NCI-H345 (cell line): ENCODE results near the gene MRPL52.
"Not testable (repeated sequence)": the region's sequence is repeated elsewhere in the genome, so short reads cannot be mapped to it uniquely, and the experiment has no call there.

Experiments used
- DNase-seq: peaks from one replicate; lab custom pipeline; 2025; lab: John Stamatoyannopoulos, UW

The MRPL52 gene

GRCh38 chr14:22839159-22839779, 9.6 kb downstream of the MRPL52 start:
- DNase-seq, result no peak

GRCh38 chr14:22841311-22841710, 11.6 kb downstream of the MRPL52 start:
- no peak for DNase-seq

- no peak for DNase-seq
Observed at GRCh38 chr14:22841769-22842168, 12.1 kb downstream of the MRPL52 start.

- no peak for DNase-seq
Observed at GRCh38 chr14:22842211-22843122, 12.8 kb downstream of the MRPL52 start.

GRCh38 chr14:22843123-22843925, 13.6 kb downstream of the MRPL52 start:
- no peak for DNase-seq

- no peak for DNase-seq
Observed at GRCh38 chr14:22844221-22845102, 14.8 kb downstream of the MRPL52 start.

GRCh38 chr14:22845103-22845394, 15.4 kb downstream of the MRPL52 start:
- no peak for DNase-seq

GRCh38 chr14:22845821-22846625, 16.3 kb downstream of the MRPL52 start:
- no peak for DNase-seq

GRCh38 chr14:22846811-22847307, 17.2 kb downstream of the MRPL52 start:
- no peak for DNase-seq

- no peak for DNase-seq
Observed at GRCh38 chr14:22847661-22848341, 18.1 kb downstream of the MRPL52 start.

GRCh38 chr14:22848351-22849164, 18.9 kb downstream of the MRPL52 start:
- no peak for DNase-seq

- DNase-seq, result no peak
Observed at GRCh38 chr14:22849212-22849819, 19.6 kb downstream of the MRPL52 start.

GRCh38 chr14:22850944-22851764, 21.5 kb downstream of the MRPL52 start:
- no peak for DNase-seq

- not testable (repeated sequence) for DNase-seq
Observed at GRCh38 chr14:22852178-22852577, 22.5 kb downstream of the MRPL52 start.

GRCh38 chr14:22852599-22852939, 22.9 kb downstream of the MRPL52 start:
- DNase-seq, result no peak

GRCh38 chr14:22852940-22853767, 23.5 kb downstream of the MRPL52 start:
- peak; percentile 76 for DNase-seq

GRCh38 chr14:22854296-22854695, 24.6 kb downstream of the MRPL52 start:
- not testable (repeated sequence) for DNase-seq
